CD4-positive, CD25-positive, alpha-beta regulatory T cell (primary cell): ENCODE measurements around the gene HEXIM2. TPM values are rescaled to one million over a fixed set of nuclear protein-coding genes. Genes with fewer than 3 reads are reported as not detected.
A peak's percentile ranks its signal among the peaks of the same experiment; 100 is the strongest.

Source experiments
- ATAC-seq, 2 donors: fragments of 150-1000 bp; cut with Tn5 transposase; one replicate each; pipeline ENCODE4 v1.10.0; 2021; ENCODE audit warnings: low read depth in 2 of 2, moderate number of reproducible peaks in 2 of 2, moderate library complexity in 1 of 2
- DNase-seq, 3 donors: peaks; one replicate each; pipeline versions ENCODE4 v3.0.0 to v3.0.0-alpha.2; 2012 to 2022; ENCODE audit warnings: mixed read lengths in 1 of 3
- H3K27ac ChIP-seq: one replicate; pipeline ENCODE4 v1.7.0; 2013; ENCODE audit warnings: mild to moderate bottlenecking, low read length; ENCODE audit not compliant: insufficient read depth, poor library complexity, severe bottlenecking
- H3K27me3 ChIP-seq: one replicate; pipeline ENCODE4 v1.7.0; 2013; ENCODE audit warnings: low read length; ENCODE audit not compliant: control insufficient read depth, insufficient read depth
- H3K36me3 ChIP-seq: one replicate; pipeline ENCODE4 v1.7.0; 2013; ENCODE audit warnings: mild to moderate bottlenecking, low read length, moderate library complexity; ENCODE audit not compliant: control insufficient read depth, insufficient read depth
- H3K4me1 ChIP-seq: 2 replicates; pipeline ENCODE4 v1.7.0; 2013; ENCODE audit warnings: mild to moderate bottlenecking, low read length; ENCODE audit not compliant: insufficient read depth, control insufficient read depth, poor library complexity, severe bottlenecking
- H3K4me3 ChIP-seq: one replicate; pipeline ENCODE4 v1.7.0; 2013; ENCODE audit warnings: low read depth, mild to moderate bottlenecking, low read length, moderate library complexity
- H3K9me3 ChIP-seq, 2 experiments: 1 replicate in 1 of 2; 2 replicates in 1 of 2; pipeline ENCODE4 v1.7.0; 2013; ENCODE audit warnings: low read length in 2 of 2, mild to moderate bottlenecking in 1 of 2, moderate library complexity in 1 of 2; ENCODE audit not compliant: control insufficient read depth in 2 of 2
- H3K27ac Mint-ChIP-seq, 3 donors: one replicate each; pipeline ENCODE4 v1.8.0; 2020 to 2022; ENCODE audit warnings: mild to moderate bottlenecking in 3 of 3, mixed read lengths in 3 of 3, moderate library complexity in 2 of 3
- H3K27me3 Mint-ChIP-seq: one replicate; pipeline ENCODE4 v1.8.0; 2022; ENCODE audit warnings: mild to moderate bottlenecking, mixed read lengths
- H3K36me3 Mint-ChIP-seq: one replicate; pipeline ENCODE4 v1.8.0; 2020; ENCODE audit warnings: mixed read lengths
- H3K4me1 Mint-ChIP-seq, 4 donors: one replicate each; pipeline ENCODE4 v1.8.0; 2020 to 2022; ENCODE audit warnings: mixed read lengths in 4 of 4, mild to moderate bottlenecking in 1 of 4
- H3K4me3 Mint-ChIP-seq, 4 donors: one replicate each; pipeline ENCODE4 v1.8.0; 2020 to 2022; ENCODE audit warnings: mild to moderate bottlenecking in 4 of 4, mixed read lengths in 4 of 4, moderate library complexity in 3 of 4
- H3K9me3 Mint-ChIP-seq, 7 donors: one replicate each; pipeline ENCODE4 v1.8.0; 2020 to 2022; ENCODE audit warnings: mixed read lengths in 7 of 7, mild to moderate bottlenecking in 3 of 7, moderate library complexity in 2 of 7
- polyA plus RNA-seq, 4 donors: library from polyadenylated mRNA; unstranded; fragments of 300-500 nt; fragmentation: Illumina TruSeq; gene quantifications; one replicate each; pipeline ENCODE4 v1.2.3, GENCODE V29; 2021
- total RNA-seq: library from RNA; stranded (reverse); gene quantifications from one replicate; pipeline ENCODE4 v1.2.3, GENCODE V29; 2022

Gene HEXIM2, protein sequence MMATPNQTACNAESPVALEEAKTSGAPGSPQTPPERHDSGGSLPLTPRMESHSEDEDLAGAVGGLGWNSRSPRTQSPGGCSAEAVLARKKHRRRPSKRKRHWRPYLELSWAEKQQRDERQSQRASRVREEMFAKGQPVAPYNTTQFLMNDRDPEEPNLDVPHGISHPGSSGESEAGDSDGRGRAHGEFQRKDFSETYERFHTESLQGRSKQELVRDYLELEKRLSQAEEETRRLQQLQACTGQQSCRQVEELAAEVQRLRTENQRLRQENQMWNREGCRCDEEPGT
- total RNA-seq (3.6 TPM), polyA plus RNA-seq (1 to 10 TPM; 1.9 to 4.1 (median 2.4) TPM)

DNA sequence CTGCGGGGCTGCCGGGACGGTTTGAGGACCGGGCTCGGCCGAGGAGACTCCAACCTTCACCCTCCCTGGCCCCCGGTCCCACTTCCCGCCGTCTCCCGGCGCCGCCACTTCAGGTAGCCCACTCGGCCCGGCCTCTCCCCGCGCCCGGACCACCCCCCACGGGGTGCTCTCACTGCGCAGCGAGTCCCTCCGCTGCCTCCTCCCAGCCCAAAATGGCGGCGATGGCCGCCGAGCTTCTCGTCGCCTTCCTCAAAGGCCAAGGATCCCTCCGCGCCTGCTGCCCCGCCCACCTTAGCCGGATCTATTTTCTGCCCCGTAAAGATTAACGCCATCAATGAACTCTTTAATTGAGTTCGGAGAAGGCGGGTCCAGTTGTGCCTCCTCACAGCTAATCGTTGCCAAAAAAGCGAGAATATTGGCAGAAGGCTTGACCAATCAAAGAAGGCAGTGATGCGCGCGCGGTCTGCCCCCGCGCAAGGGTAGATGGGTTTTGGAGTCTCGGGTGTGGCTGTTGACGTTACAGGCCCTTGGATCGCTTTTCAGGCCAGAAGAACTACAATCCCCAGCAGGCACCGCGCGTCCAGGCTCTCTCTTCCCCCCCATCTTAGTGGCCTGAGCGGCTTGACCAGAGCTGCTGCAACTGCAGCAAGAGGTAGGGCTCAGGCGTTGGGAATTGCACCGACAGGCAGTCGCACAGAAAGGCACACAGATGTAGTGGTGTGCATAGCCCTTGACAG is at the start of gene HEXIM2:
Gene HEXIM2, plus strand, starts transcription at position 588 of the 737 bp plus-strand sequence. CDS start 919 bp downstream, outside the sequence.
- DNase-seq: peak; percentile 96 to 100 (median 99)
- Mint-ChIP-seq H3K27ac (peak within 1 kb of the TSS; percentile 97 to 100 (median 97)), H3K4me3 (peak within 1 kb of the TSS; percentile 92 to 97 (median 96)), H3K27me3 (no peaks in the 10 kb centered on the region), H3K36me3 (peaks cover 9% of the 10 kb centered on the region), H3K4me1 (peaks cover 10 to 54% (median 33%) of the 10 kb centered on the region in 4 donors), H3K9me3 (no peaks in the 10 kb centered on the region)
- H3K27me3 ChIP-seq: no peaks in the 10 kb centered on the region
- no peaks in the 10 kb centered on the region for H3K9me3 ChIP-seq
- H3K36me3 ChIP-seq: no peaks in the 10 kb centered on the region
- H3K27ac ChIP-seq: peak within 1 kb of the TSS; percentile 98
- H3K4me3 ChIP-seq: peak within 1 kb of the TSS; percentile 90
- ATAC-seq: peak; percentile 95 to 96
- peaks cover 35% of the 10 kb centered on the region for H3K4me1 ChIP-seq

DNA sequence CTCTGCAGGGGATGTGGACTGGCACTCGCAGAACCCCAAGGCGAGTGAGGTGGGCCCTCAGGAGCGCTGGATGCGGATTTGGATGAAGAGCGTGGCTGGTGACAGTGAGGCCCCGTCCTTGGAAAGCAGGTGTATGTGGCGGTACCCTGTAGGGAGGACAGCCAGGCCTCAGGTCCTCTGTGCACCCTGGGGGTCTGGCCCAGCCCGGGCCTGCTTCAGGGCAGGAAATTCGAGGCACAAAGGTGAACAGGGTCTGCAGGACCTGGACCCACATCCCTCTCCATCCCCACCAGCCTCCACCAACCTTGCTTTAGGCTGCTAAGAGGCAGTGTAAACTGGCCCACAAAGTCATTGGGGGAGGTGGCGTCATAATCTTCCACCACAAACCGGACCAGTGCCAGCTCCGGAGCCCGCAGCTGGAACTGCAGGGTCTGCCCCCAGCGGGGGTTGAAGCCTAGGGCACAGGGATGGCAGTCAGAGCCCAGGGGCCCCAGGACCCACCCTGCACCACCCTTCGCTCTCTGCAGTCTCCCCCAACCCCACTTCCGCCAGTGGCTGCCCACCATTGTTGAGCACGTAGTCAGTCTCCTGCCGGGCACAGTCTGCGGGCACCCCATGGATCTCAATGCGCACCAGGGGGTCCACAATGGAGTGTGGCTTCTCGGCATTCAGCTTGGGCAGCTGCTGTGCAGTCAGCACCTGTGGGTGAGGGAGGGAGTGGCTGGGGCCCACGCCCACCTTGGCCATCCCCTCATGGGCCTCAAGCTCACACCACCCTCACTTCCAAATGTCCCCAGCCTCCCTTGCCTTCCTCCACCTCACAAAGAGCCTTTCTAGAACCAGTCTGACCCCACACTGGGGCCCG is 48.9 kb upstream of the HEXIM2 start:
- H3K27me3 Mint-ChIP-seq: no peaks in the 10 kb centered on the region
- Histone ChIP-seq H3K36me3 (peaks cover 10% of the 10 kb centered on the region), H3K27me3 (no peaks in the 10 kb centered on the region), H3K27ac (no peak overlapping the region), H3K4me3 (no peak overlapping the region), H3K4me1 (no peaks in the 10 kb centered on the region), H3K9me3 (no peaks in the 10 kb centered on the region)
- H3K4me1 Mint-ChIP-seq: no peaks in the 10 kb centered on the region
- H3K4me3 Mint-ChIP-seq: no peak overlapping the region
- DNase-seq (no peak), ATAC-seq (no peak)
- no peaks in the 10 kb centered on the region for H3K9me3 Mint-ChIP-seq
- no peaks in the 10 kb centered on the region for H3K36me3 Mint-ChIP-seq
- H3K27ac Mint-ChIP-seq: no peak overlapping the region

DNA sequence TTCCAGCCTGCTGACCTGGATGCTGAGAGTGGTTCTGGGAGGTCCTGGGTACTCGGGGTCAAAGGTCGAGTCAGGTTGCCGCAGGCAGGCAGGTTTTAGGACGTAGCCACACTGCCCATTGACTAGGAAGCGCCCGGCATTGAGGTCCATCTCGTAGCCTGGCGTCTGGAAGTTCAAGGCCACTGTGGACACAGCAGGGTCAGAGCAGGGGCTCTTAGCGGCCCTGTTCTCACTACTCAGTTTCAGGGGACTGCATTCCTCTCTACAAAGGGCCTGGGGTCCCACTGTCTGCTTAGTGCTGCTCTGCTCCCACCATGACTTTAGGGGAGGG is 48.3 kb upstream of the HEXIM2 start:
- H3K27ac ChIP-seq: no peak overlapping the region
- DNase-seq (no peak), ATAC-seq (no peak)
- Mint-ChIP-seq H3K4me3 (no peak overlapping the region), H3K27me3 (no peaks in the 10 kb centered on the region), H3K27ac (no peak overlapping the region), H3K36me3 (no peaks in the 10 kb centered on the region), H3K9me3 (no peaks in the 10 kb centered on the region), H3K4me1 (no peaks in the 10 kb centered on the region)
- no peaks in the 10 kb centered on the region for H3K9me3 ChIP-seq
- H3K36me3 ChIP-seq: peaks cover 4% of the 10 kb centered on the region
- H3K27me3 ChIP-seq: no peaks in the 10 kb centered on the region
- no peaks in the 10 kb centered on the region for H3K4me1 ChIP-seq
- H3K4me3 ChIP-seq: no peak overlapping the region

DNA sequence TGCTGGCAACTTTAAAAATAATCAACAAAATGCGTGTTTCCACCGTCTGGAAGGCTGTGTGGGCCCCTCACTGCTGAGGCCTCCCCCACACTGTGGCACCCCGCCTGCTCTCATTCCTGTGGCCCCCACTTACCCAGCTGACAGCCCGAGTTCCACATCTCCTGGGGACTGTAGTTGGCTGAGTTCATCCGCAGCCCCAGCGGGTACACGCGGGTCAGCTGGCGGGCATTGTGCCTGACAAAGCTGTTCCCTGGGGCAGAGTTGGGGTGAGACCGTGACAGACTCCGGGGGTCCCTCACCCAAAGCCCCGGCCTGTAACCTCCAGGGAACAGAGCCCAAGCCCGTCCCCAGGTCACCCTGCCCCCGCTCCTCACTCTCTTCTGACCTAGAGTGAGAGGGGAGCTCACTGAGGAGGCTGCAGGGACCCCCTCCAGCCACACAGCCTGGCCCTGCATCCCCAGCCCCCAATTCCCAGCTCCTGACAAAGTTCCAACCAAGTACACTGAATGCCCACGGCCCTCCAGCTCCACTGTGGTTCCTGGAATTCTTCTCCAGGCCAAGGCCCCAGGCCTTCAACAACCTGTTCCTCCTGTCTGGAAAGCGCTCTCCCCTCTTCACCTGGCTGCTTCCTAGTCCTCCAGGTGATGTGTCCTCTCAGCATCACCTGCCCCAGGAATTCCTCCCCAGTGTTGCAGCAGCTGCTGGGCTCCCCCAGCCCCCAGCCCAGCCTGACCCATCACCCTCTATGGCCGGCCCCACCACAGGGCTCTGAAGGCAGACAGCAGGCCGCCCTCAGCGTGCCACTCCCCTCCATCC is 47.4 kb upstream of the HEXIM2 start:
- Mint-ChIP-seq H3K36me3 (no peaks in the 10 kb centered on the region), H3K9me3 (no peaks in the 10 kb centered on the region), H3K4me1 (no peaks in the 10 kb centered on the region), H3K27ac (no peak overlapping the region), H3K4me3 (no peak overlapping the region), H3K27me3 (no peaks in the 10 kb centered on the region)
- DNase-seq: no peak
- Histone ChIP-seq H3K4me3 (no peak overlapping the region), H3K27me3 (no peaks in the 10 kb centered on the region), H3K9me3 (no peaks in the 10 kb centered on the region), H3K27ac (no peak overlapping the region), H3K4me1 (no peaks in the 10 kb centered on the region), H3K36me3 (no peaks in the 10 kb centered on the region)
- ATAC-seq: no peak

DNA sequence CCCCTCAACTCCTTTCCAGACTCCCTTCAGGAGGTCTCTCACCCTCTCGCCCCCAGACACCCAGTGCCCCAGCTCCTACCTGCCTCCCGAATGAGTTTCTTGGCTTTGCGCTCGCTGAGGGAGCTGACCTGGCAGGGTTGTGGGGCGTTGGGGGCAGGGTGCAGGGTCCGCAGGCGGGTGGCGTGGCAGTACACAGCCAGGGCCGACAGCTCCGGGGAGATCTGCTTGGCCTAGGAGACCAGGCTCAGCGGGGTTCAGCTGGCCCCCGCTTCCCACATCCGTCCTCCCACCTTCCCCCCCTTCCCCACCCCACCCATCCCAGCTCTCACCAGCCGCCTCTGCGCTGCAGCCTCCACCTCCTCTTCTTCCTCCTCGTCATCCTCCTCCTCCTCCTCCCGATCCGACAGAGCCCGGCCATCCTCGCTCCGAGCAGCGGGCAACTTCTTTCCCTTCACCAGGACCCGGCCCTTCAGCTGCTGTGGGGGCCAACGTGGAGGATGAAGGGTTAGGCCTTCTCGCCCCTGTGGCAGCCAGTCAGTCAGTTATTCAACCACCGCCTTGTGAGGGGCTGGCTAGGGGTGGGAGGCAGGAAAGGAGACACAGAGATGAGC is 46.6 kb upstream of the HEXIM2 start:
- Histone ChIP-seq H3K4me3 (no peak overlapping the region), H3K27ac (no peak overlapping the region), H3K27me3 (no peaks in the 10 kb centered on the region), H3K9me3 (no peaks in the 10 kb centered on the region), H3K36me3 (no peaks in the 10 kb centered on the region), H3K4me1 (no peaks in the 10 kb centered on the region)
- Mint-ChIP-seq H3K4me1 (no peaks in the 10 kb centered on the region), H3K27me3 (no peaks in the 10 kb centered on the region), H3K36me3 (no peaks in the 10 kb centered on the region), H3K4me3 (no peak overlapping the region), H3K27ac (no peak overlapping the region), H3K9me3 (no peaks in the 10 kb centered on the region)
- DNase-seq (no peak), ATAC-seq (no peak)

DNA sequence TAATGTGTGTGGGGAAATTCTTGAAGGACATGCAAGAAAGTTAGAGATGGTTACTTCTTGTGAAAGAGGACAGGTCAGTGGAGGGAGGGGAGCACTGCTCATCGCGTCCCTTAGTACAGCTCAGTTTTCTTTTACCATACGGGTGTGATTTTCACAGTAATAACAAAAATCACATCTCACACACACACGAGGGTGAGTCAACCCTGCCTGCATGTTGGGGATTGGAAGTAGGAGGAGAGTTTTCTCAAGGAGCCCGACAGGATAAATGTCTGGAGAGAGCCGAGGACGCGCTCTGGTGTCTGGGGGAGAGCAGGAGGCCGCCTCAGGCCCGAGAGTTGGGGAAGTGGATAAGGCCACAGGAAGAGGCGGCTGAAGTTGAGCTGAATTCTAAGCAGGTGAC is 45.8 kb upstream of the HEXIM2 start:
- Histone ChIP-seq H3K4me1 (no peaks in the 10 kb centered on the region), H3K27ac (no peak overlapping the region), H3K9me3 (no peaks in the 10 kb centered on the region), H3K4me3 (no peak overlapping the region), H3K36me3 (no peaks in the 10 kb centered on the region), H3K27me3 (no peaks in the 10 kb centered on the region)
- Mint-ChIP-seq H3K9me3 (no peaks in the 10 kb centered on the region), H3K27me3 (no peaks in the 10 kb centered on the region), H3K4me1 (no peaks in the 10 kb centered on the region), H3K36me3 (no peaks in the 10 kb centered on the region), H3K27ac (peak overlapping the region in 1 of 3 donors; percentile 82), H3K4me3 (no peak overlapping the region)
- DNase-seq (no peak), ATAC-seq (no peak)

DNA sequence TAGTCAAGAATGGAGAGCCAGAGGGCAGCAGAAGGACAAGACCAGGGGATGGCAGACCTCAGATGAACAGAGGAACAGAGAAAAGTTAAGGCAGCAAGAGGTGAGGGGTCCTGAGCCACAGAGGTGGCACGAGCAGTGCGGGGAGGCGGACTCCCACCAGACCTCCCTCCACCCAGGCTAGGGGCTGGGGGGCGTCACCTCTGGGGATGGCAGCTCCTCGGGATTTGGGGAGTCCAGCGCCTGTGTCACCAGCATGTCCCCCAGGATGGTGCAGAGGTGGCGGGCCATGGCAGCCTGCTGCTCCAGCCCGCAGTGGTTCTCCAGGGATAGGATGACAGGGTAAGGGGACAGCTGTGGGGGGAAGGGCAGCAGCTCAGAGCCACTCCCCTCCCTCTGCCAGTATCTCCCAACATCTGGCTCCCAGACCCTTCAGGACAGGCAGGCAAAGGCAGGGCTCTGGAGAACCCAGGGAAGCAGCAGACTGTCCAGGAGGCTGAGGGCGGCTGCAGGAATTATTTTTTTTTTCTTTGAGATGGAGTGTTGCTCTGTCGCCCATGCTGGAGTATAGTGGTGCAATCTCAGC is 45.1 kb upstream of the HEXIM2 start:
- no peak overlapping the region for H3K4me3 Mint-ChIP-seq
- Histone ChIP-seq H3K27me3 (no peaks in the 10 kb centered on the region), H3K9me3 (no peaks in the 10 kb centered on the region), H3K36me3 (no peaks in the 10 kb centered on the region), H3K4me3 (no peak overlapping the region), H3K4me1 (no peaks in the 10 kb centered on the region), H3K27ac (no peak overlapping the region)
- H3K9me3 Mint-ChIP-seq: no peaks in the 10 kb centered on the region
- no peaks in the 10 kb centered on the region for H3K27me3 Mint-ChIP-seq
- H3K36me3 Mint-ChIP-seq: no peaks in the 10 kb centered on the region
- ATAC-seq: no peak
- DNase-seq: no peak
- H3K4me1 Mint-ChIP-seq: no peaks in the 10 kb centered on the region
- H3K27ac Mint-ChIP-seq: no peak overlapping the region
